Fibroblast of villous mesenchyme (primary cell): Measurements from ENCODE around the gene PTPRN2. TPM values are rescaled to one million over a fixed set of nuclear protein-coding genes. Genes with fewer than 3 reads are reported as not detected.

ENCODE experiments used
- DNase-seq: peaks from one replicate; pipeline ENCODE4 v3.0.0-alpha.2; 2010; ENCODE audit warnings: low read depth
- H3K4me3 ChIP-seq: 2 replicates; pipeline ENCODE4 v1.5.1; 2011; ENCODE audit warnings: low read depth, mild to moderate bottlenecking, low read length
- total RNA-seq: library from RNA; depleted of rRNA; stranded (reverse); fragments of >200 nt; gene quantifications from 2 replicates; pipeline ENCODE4 v1.2.3, GENCODE V29; 2012
- TF ChIP-seq, protein P1 (sequence below): IDR thresholded peaks from 2 replicates; pipeline ENCODE4 v1.5.1; 2012; ENCODE audit warnings: low read depth, mild to moderate bottlenecking, low read length; ENCODE audit not compliant: insufficient read depth

The PTPRN2 gene
- total RNA-seq, 1 donor: not detected

- H3K4me3 ChIP-seq: no peak overlapping the region
- TF ChIP-seq, protein P1, sequence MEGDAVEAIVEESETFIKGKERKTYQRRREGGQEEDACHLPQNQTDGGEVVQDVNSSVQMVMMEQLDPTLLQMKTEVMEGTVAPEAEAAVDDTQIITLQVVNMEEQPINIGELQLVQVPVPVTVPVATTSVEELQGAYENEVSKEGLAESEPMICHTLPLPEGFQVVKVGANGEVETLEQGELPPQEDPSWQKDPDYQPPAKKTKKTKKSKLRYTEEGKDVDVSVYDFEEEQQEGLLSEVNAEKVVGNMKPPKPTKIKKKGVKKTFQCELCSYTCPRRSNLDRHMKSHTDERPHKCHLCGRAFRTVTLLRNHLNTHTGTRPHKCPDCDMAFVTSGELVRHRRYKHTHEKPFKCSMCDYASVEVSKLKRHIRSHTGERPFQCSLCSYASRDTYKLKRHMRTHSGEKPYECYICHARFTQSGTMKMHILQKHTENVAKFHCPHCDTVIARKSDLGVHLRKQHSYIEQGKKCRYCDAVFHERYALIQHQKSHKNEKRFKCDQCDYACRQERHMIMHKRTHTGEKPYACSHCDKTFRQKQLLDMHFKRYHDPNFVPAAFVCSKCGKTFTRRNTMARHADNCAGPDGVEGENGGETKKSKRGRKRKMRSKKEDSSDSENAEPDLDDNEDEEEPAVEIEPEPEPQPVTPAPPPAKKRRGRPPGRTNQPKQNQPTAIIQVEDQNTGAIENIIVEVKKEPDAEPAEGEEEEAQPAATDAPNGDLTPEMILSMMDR: no peak
- DNase-seq: no peak
Observed at GRCh38 chr7:157575777-157576176, 1011.8 kb downstream of the PTPRN2 start.

DNA sequence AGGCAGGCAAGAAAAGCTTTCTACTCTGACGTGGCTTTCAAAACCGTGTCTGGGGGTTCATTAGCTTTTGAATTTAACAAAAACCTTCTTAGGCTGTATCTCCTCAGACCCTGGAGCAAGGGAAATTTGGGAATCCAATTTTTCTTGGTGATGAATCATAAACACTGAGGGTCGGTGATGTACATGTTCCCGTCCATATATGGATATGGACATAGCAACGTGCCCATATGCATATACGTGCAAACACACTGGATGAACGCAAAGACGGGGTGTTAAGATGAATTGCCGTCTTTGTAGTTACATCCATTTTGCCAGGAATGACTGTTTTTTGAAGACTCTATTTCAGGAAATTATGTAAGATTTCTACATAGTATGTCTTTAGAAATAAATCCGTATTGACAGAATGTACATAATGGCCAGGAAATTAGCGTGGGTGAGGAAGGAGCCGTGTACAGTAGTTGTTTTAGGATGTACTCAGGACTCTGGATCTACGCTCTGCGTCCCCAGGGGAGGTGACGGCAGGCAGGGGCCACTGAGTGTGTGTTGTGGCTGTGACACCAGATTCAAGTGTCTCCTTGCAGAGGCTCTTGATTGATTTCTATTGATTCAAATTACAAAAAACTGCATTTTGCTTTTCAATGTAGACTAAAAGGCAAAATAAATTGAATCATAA is 1012.6 kb downstream of the PTPRN2 start:
- no peak for DNase-seq
- TF ChIP-seq, protein P1: no peak
- H3K4me3 ChIP-seq: no peak overlapping the region

DNA sequence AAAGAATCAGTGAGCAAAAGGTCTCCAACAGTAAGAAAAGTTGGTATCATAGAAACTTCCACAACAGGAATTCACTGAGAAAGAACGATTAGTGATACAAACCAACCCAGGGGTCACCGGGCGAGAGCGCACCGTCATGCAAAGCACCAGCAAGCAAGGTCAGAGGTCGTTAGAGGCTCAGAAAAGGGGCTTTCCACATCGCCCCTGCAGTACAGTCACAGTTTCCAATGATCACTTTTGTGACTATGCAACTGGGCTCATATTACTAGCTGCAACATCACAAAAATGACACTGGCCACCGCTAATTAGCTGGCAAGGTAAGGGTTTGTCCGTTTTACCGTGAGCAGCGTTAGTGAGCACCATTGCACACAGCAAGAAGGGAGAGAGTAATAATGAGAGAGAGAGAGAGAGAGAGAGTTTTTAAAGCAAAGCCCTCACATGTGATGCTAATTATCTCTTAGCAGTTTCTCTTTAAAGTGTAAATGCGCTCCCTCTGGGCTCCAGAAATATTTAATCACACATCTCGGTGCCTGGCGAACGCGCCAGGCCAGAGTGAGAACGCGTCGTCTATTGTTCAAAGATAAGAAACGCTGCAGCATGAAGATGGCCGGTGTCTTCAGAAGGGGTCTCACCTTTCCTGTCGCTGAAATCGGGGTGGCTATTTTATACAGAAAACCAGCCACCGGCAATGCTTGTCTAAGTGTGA is 1013.4 kb downstream of the PTPRN2 start:
- H3K4me3 ChIP-seq: no peak overlapping the region
- TF ChIP-seq, protein P1: no peak
- no peak for DNase-seq

DNA sequence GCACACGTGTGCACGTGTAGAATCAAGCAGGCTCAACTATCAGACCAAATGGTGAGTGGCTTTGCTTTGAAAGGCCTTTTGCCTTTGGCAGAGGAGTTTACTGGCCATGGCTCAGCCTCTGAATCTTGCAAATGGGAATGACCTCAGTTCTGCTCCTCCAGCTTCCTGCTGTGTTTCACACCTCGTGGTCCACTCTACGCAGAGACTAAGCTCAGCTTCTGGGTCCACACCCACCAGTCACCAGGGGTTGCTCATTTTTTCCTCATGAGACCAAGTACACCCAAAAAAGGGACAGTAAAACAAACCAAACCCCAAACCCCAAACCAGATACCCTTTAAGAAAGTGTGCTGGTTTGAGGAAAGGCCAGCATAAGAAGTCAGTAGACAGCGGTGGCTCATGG is 1014.4 kb downstream of the PTPRN2 start:
- H3K4me3 ChIP-seq: no peak overlapping the region
- TF ChIP-seq, protein P1: no peak
- DNase-seq: no peak

- TF ChIP-seq, protein P1: no peak
- DNase-seq: no peak
- H3K4me3 ChIP-seq: no peak overlapping the region
Observed at GRCh38 chr7:157572622-157573021, 1015.0 kb downstream of the PTPRN2 start.

DNA sequence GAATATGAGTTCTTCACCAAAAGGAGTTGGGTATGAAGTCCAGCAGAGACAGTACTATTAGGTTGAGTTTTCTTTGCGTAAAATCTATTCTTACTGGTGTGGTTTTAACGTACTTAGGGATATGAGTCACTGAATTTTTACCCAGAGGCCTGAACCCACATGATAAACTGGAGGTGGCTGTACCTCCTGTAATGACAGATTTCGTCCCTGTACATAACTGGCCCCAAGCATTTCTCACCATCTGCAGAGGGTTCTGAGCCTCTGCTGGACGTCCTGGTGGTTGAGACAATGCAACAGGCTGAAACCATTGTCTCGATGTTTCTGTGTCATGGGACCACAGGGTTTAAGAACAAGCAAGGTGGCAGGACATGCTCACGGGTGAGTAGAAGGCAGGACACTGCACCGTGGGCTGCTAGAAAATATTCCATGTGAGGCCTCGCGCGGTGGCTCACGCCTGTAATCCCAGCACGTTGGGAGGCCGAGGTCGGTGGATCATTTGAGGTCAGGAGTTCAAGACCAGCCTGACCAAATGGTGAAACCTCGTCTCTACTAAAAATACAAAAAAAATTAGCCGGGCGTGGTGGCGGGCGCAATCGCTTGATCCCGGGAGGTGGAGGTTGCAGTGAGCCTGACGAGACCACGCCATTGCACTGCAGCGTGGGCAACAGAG is 1017.0 kb downstream of the PTPRN2 start:
- TF ChIP-seq, protein P1: no peak
- no peak for DNase-seq

More for the DNA sequence above, 1017.0 kb downstream of the PTPRN2 start:
- H3K4me3 ChIP-seq: no peak overlapping the region
